ENCODE measurements around the gene ESPN.

Gene ESPN

DNA sequence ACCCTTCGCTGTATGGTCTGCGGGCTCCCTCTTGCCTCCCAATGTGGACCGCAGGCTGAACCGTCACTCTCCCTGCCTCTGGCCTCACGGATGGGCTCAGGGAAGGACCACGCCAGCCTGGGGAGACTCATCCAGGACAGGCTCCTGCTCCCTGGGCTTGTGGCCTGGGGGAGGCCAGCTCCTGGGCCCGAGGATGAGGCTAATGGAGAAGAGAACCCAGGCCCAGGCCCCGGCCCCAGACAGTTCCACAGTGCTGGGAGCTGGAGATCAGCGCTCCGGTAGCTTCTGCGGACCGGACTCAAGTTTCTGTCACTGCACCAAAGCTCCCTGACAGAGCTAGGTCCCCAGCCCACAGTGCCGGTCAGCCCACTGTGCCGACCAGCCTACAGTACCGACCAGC is 80.3 kb downstream of the ESPN start:
- H3K4me3 ChIP-seq (replicated peaks; ENCODE audit: low read depth, low read length): no peak overlapping the region
- no peak for DNase-seq (ENCODE audit: extremely low read depth, low read depth)
- TF ChIP-seq, protein P1, sequence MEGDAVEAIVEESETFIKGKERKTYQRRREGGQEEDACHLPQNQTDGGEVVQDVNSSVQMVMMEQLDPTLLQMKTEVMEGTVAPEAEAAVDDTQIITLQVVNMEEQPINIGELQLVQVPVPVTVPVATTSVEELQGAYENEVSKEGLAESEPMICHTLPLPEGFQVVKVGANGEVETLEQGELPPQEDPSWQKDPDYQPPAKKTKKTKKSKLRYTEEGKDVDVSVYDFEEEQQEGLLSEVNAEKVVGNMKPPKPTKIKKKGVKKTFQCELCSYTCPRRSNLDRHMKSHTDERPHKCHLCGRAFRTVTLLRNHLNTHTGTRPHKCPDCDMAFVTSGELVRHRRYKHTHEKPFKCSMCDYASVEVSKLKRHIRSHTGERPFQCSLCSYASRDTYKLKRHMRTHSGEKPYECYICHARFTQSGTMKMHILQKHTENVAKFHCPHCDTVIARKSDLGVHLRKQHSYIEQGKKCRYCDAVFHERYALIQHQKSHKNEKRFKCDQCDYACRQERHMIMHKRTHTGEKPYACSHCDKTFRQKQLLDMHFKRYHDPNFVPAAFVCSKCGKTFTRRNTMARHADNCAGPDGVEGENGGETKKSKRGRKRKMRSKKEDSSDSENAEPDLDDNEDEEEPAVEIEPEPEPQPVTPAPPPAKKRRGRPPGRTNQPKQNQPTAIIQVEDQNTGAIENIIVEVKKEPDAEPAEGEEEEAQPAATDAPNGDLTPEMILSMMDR (IDR thresholded peaks at IDR 0.05; ENCODE audit: low read depth, low read length, missing control alignments): no peak

DNA sequence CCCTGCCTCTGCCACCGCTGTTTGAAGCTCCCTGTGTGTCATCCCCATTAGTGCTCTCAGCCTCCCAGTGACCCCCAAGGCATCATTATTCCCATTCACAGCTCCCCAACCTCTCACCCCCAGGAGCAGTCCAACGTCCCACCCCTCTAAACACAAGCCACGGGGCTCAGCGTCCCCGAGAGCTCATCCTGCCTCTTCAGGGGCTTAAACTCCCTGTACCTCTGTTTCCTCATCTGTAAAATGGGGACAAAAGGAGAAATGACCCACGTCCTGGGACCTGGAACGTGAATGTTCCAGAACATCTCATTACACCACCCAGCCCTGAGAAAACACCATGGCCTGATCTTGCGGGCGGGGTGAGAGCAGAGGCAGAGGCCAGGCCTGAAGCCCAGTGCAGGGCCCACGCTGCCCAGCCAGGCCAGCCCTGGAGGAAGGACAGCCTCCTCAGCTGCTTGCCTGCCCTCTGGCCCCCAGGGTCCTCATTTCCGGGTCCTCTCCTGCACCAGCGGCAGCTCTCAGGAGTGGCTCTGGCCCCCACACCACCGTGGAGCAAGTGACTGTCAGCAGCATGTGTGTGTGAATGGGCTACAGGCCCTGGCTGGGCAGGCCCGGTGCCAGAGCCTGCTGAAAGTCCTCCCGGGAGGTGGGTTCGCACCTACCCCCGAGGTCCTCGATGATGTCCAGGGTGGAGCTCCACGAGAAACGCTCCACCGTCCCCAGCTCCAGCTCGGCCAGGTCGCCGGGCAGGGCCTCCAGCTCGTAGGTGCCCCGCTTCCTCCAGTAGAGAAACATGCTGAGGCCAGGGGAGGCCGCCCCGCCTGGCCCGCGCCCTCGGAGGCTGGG is 81.0 kb downstream of the ESPN start:
- no peak overlapping the region for H3K4me3 ChIP-seq (replicated peaks; ENCODE audit: low read depth, low read length)
- no peak for DNase-seq (ENCODE audit: extremely low read depth, low read depth)
- TF ChIP-seq, protein P1 (IDR thresholded peaks at IDR 0.05; ENCODE audit: low read depth, low read length, missing control alignments): no peak

DNA sequence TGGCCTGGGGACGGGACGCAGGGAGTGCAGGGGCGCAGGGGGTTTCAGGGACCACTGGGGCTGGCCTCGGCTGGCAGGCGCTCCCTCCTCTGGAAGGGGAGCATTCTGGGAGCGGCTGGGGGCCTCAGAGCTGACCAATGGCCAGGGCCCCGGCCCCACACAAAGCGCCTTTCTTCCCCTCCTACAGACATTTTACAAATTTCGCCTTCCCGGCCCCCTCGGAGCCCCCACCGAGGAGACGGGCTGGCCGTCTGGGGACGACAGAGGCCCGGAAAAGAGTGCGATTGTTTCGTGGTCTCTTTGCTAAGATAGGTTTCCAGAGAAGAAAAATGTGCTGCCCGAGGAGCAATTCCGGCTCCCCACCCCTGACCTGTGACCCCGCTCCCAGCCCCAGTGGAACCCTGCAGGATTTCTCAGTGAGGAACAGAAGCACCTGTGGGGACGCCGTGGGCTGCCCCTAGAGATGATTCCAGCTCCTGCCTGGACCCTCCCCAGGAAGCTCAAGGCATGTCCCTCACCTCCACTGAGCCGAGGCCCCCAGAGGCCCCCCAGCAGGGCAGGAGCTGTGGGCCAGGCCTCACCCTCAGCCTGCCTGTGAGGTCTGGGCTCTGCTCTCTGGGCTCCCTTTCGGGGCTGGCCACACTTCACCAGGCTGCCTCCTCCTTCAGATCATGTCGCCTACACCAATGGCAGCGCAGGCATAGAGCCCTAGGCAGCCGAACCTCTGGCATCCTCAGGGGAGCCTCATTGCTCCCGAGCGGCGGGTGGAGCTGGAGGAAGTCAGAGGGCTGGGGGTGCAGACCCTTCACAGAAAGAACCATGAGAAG is 81.8 kb downstream of the ESPN start:
- TF ChIP-seq, protein P1 (IDR thresholded peaks at IDR 0.05; ENCODE audit: low read depth, low read length, missing control alignments): no peak
- no peak overlapping the region for H3K4me3 ChIP-seq (replicated peaks; ENCODE audit: low read depth, low read length)
- DNase-seq (ENCODE audit: extremely low read depth, low read depth): no peak

DNA sequence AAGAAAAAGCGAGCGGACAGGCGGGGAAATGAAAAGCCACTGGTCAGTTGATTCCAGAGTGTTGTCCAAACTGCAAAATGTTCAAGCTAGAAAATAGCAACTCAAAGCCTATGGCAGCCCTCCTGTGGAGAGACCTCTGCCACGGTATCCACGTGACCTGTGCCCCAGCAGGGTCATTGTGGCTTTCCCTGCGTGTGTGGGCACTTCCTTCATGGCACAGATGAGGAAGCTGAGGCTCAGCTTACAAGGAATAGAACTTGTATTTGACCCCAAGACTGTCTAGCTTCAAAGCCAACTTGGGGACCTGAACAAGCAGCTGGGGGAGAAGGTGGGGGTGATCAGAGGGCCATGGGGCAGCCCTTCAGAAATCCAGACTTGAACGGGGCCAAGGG is 82.5 kb downstream of the ESPN start:
- no peak overlapping the region for H3K4me3 ChIP-seq (replicated peaks; ENCODE audit: low read depth, low read length)
- DNase-seq (ENCODE audit: extremely low read depth, low read depth): no peak
- TF ChIP-seq, protein P1 (IDR thresholded peaks at IDR 0.05; ENCODE audit: low read depth, low read length, missing control alignments): no peak

DNA sequence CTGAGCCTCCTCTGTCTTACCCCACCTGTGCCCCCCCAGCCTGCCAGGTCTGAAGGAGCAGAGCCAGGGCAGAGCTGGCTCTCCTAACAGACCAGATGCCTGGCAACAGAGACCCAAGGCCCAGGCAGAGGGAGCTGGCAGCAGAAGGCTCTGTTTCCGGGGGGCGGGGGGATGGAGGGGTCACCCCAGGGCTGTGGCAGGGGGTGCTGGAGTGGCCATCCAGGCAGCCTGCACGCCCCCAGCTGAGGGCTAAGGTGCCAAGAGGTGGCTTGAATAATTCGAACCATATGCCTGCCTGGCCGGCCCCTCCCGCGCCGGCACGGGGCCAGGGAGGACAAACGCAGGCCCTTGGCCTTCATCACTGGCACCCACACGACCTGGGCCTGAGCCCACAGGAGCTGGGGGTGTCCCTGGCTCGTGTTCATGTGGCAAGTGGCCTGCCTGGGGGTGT is 82.9 kb downstream of the ESPN start:
- no peak for DNase-seq (ENCODE audit: extremely low read depth, low read depth)
- H3K4me3 ChIP-seq (replicated peaks; ENCODE audit: low read depth, low read length): no peak overlapping the region
- TF ChIP-seq, protein P1 (IDR thresholded peaks at IDR 0.05; ENCODE audit: low read depth, low read length, missing control alignments): no peak

DNA sequence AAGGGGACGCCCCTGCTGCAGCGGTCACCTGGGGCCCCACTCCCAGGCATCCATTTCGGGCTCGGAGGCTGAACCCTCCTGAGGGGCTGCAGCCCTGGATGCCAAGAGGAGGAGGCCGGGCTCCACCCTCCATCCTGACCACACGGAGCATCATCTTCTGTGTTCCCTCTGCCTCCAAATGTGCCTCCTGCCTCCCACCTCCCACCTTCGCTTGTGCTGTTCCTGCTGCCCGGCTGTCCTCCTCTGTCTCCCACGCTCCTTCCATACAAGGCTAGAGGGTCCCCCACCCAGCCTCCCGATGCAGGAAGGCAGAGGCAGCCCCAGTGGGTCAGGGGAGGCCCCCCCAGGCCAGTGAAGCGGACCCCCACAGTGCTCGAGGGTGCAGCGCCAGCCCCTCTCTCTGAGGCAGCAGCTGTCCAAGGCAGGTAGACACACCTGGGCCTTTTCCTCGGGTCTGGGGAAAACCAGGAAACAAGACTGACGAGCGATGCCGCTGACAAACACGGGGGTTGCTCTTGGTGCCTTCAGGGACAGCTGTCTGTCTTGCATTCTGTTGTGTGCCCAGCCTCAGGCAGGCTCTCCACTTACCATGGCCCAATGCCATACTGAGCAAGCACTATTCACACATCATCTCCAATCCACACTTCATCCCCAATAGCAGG is 83.7 kb downstream of the ESPN start:
- DNase-seq (ENCODE audit: extremely low read depth, low read depth): no peak
- H3K4me3 ChIP-seq (replicated peaks; ENCODE audit: low read depth, low read length): no peak overlapping the region
- TF ChIP-seq, protein P1 (IDR thresholded peaks at IDR 0.05; ENCODE audit: low read depth, low read length, missing control alignments): no peak
